Neural progenitor cell (in vitro differentiated cells): ENCODE data around the gene GADD45B.

Experiments used
- EZH2 ChIP-seq: fragments of 200-600 bp; sonication (generic); IDR thresholded peaks from 2 replicates; pipeline ENCODE4 v1.6.1; 2017; ENCODE audit warnings: antibody characterized with exemption, mild to moderate bottlenecking, moderate library complexity
- TF ChIP-seq, protein P1 (sequence below): fragments of 200-600 bp; sonication (generic); IDR thresholded peaks from 2 replicates; pipeline ENCODE4 v1.5.1; 2017; ENCODE audit warnings: antibody characterized with exemption, mild to moderate bottlenecking

- TF ChIP-seq, protein P1, sequence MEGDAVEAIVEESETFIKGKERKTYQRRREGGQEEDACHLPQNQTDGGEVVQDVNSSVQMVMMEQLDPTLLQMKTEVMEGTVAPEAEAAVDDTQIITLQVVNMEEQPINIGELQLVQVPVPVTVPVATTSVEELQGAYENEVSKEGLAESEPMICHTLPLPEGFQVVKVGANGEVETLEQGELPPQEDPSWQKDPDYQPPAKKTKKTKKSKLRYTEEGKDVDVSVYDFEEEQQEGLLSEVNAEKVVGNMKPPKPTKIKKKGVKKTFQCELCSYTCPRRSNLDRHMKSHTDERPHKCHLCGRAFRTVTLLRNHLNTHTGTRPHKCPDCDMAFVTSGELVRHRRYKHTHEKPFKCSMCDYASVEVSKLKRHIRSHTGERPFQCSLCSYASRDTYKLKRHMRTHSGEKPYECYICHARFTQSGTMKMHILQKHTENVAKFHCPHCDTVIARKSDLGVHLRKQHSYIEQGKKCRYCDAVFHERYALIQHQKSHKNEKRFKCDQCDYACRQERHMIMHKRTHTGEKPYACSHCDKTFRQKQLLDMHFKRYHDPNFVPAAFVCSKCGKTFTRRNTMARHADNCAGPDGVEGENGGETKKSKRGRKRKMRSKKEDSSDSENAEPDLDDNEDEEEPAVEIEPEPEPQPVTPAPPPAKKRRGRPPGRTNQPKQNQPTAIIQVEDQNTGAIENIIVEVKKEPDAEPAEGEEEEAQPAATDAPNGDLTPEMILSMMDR: no peak
- TF ChIP-seq EZH2: no peak
Measured at GRCh38 chr19:2436384-2436783, 39.5 kb upstream of the GADD45B start.
